NB4 (cell line): Measurements from ENCODE around the gene CNTN6.

Source experiments
- DNase-seq: peaks from one replicate; pipeline ENCODE4 v3.0.0; 2010; ENCODE audit warnings: low read depth
- H3K4me3 ChIP-seq: one replicate; pipeline ENCODE4 v1.5.1; 2011; ENCODE audit warnings: mild to moderate bottlenecking, low read depth, low read length, moderate library complexity
- CTCF ChIP-seq: IDR thresholded peaks from one replicate; pipeline ENCODE4 v1.5.1; 2012; ENCODE audit warnings: low read depth, low read length
- MAX ChIP-seq: IDR thresholded peaks from 2 replicates; pipeline ENCODE4 v1.6.1; 2011; ENCODE audit warnings: low read depth, low read length
- MYC ChIP-seq: IDR thresholded peaks from 2 replicates; pipeline ENCODE4 v1.6.1; 2011; ENCODE audit warnings: low read depth, low read length
- POLR2A ChIP-seq: IDR thresholded peaks from 2 replicates; pipeline ENCODE4 v1.6.1; 2011; ENCODE audit warnings: mild to moderate bottlenecking; ENCODE audit not compliant: insufficient read length; ENCODE audit errors: extremely low read depth

The CNTN6 gene

GRCh38 chr3:1092771-1093170, at the start of gene CNTN6:
Gene CNTN6, plus strand, starts transcription at chr3:1093024. Its CDS starts 54,985 bp downstream, at chr3:1148009.
- TF ChIP-seq MYC = no peak
- no peak for TF ChIP-seq POLR2A
- no peak for TF ChIP-seq MAX
- no peak for TF ChIP-seq CTCF
- DNase-seq = no peak
- no peak within 1 kb of the TSS for H3K4me3 ChIP-seq

GRCh38 chr3:1048558-1048957, 44.3 kb upstream of the CNTN6 start:
- DNase-seq = no peak
- TF ChIP-seq POLR2A (no peak), CTCF (no peak), MAX (no peak), MYC (no peak)

GRCh38 chr3:1055870-1056269, 37.0 kb upstream of the CNTN6 start:
- TF ChIP-seq CTCF (no peak), MYC (no peak), MAX (no peak), POLR2A (no peak)
- no peak for DNase-seq
- no peak overlapping the region for H3K4me3 ChIP-seq

More at GRCh38 chr3:1048558-1048957, 44.3 kb upstream of the CNTN6 start:
- no peak overlapping the region for H3K4me3 ChIP-seq

- no peak for TF ChIP-seq CTCF
- TF ChIP-seq POLR2A = no peak
- no peak for TF ChIP-seq MAX
- TF ChIP-seq MYC = no peak
- H3K4me3 ChIP-seq = no peak overlapping the region
Measured at GRCh38 chr3:1056744-1057143, 36.1 kb upstream of the CNTN6 start.

GRCh38 chr3:1057436-1057835, 35.4 kb upstream of the CNTN6 start:
- TF ChIP-seq CTCF (no peak), POLR2A (no peak), MAX (no peak), MYC (no peak)
- H3K4me3 ChIP-seq = no peak overlapping the region
- DNase-seq = no peak

More at GRCh38 chr3:1056744-1057143, 36.1 kb upstream of the CNTN6 start:
- DNase-seq = no peak
